ENCODE data around the gene ACTG1. TPM values are rescaled to one million over a fixed set of nuclear protein-coding genes. Genes with fewer than 3 reads are reported as not detected.
A peak's percentile ranks its signal among the peaks of the same experiment; 100 is the strongest.

Gene ACTG1
- total and polyA plus RNA-seq, 2 of the 13 experiments (the other 11 are each of a cell fraction or from before 2014, with no cell fraction given): 973 to 1,138 TPM

DNA sequence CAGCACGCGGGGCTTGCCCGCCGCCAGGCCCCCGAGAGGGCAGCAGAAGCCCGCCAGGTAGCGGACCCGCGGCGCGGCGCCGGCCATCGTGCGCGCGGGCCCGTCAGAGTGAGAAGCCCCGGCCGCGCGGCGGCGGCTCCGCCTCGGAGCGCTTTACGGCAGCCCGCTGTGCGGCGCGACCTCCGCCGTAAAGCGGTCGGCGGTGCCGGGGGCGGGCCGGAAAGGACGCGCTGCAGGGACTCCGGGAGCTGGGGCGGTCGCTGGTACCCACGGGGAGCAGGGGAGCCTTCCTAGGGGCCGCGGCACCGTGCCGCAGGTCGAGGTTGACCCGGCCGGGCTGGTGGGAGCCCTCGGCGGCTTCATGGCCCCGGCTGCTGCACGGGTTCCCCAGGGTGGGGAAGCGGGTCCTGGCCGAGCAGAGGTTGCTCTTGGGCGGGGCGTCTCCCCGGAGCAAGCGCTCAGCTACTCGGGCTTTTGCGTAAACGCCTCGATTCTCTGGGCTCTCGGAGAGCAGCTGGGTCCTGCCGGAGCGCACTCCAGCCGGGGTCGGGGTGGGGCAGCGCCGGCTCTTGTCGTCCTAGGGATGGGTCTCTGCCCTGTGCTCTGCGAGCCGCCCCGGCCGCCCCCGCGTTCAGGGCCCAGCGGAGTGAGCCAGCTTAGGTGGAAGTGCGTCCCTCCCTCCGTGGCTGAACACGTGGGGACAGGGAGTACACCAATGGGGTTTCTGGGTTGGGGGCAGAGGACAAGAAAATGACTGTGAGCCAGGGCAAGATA lies 39.8 kb upstream of the ACTG1 start, which contains the start of gene FAAP100 (continued):
- TF ChIP-seq ZSCAN31 (CRISPR knock-in tag; IDR thresholded peaks at IDR 0.05; ENCODE audit: low read depth): peak; percentile 83
- no peak for TF ChIP-seq ZNF205 (CRISPR knock-in tag; IDR thresholded peaks at IDR 0.05)
- TF ChIP-seq ZNF772 (CRISPR knock-in tag; IDR thresholded peaks at IDR 0.05): peak; percentile 67; the same call in 1 of the 2 replicates
- TF ChIP-seq ZBTB43 (CRISPR knock-in tag; conservative IDR thresholded peaks at IDR 0.05): peak; percentile 77; the same call in 1 of the 2 replicates
- peak; percentile 91 for TF ChIP-seq KDM5A (IDR thresholded peaks at IDR 0.05; ENCODE audit: borderline replicate concordance, low read length)
- 0 out of 2 replicates have a peak, but pooled peaks have one; percentile 29 for TF ChIP-seq PCBP1 (IDR thresholded peaks at IDR 0.05; ENCODE audit: borderline replicate concordance, low read depth, low read length)
- TF ChIP-seq GTF3A (CRISPR knock-in tag; conservative IDR thresholded peaks at IDR 0.05): no peak
- TF ChIP-seq KLF16 (CRISPR knock-in tag; IDR thresholded peaks at IDR 0.05): peak in 1 of 2 experiments; percentile 99; a peak in 2 of 4 replicates
- no peak; the same call in 1 of the 2 replicates for TF ChIP-seq ZSCAN29 (CRISPR knock-in tag; conservative IDR thresholded peaks at IDR 0.05)
- no peak for TF ChIP-seq ZNF710 (CRISPR knock-in tag; IDR thresholded peaks at IDR 0.05; ENCODE audit: borderline replicate concordance)
- no peak for TF ChIP-seq SIX1 (CRISPR knock-in tag; IDR thresholded peaks at IDR 0.05; ENCODE audit: borderline replicate concordance)
- TF ChIP-seq, protein P1, sequence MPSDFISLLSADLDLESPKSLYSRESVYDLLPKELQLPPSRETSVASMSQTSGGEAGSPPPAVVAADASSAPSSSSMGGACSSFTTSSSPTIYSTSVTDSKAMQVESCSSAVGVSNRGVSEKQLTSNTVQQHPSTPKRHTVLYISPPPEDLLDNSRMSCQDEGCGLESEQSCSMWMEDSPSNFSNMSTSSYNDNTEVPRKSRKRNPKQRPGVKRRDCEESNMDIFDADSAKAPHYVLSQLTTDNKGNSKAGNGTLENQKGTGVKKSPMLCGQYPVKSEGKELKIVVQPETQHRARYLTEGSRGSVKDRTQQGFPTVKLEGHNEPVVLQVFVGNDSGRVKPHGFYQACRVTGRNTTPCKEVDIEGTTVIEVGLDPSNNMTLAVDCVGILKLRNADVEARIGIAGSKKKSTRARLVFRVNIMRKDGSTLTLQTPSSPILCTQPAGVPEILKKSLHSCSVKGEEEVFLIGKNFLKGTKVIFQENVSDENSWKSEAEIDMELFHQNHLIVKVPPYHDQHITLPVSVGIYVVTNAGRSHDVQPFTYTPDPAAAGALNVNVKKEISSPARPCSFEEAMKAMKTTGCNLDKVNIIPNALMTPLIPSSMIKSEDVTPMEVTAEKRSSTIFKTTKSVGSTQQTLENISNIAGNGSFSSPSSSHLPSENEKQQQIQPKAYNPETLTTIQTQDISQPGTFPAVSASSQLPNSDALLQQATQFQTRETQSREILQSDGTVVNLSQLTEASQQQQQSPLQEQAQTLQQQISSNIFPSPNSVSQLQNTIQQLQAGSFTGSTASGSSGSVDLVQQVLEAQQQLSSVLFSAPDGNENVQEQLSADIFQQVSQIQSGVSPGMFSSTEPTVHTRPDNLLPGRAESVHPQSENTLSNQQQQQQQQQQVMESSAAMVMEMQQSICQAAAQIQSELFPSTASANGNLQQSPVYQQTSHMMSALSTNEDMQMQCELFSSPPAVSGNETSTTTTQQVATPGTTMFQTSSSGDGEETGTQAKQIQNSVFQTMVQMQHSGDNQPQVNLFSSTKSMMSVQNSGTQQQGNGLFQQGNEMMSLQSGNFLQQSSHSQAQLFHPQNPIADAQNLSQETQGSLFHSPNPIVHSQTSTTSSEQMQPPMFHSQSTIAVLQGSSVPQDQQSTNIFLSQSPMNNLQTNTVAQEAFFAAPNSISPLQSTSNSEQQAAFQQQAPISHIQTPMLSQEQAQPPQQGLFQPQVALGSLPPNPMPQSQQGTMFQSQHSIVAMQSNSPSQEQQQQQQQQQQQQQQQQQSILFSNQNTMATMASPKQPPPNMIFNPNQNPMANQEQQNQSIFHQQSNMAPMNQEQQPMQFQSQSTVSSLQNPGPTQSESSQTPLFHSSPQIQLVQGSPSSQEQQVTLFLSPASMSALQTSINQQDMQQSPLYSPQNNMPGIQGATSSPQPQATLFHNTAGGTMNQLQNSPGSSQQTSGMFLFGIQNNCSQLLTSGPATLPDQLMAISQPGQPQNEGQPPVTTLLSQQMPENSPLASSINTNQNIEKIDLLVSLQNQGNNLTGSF (CRISPR knock-in tag; IDR thresholded peaks at IDR 0.05): no peak
- peak; percentile 28 for TF ChIP-seq SKI (IDR thresholded peaks at IDR 0.05; ENCODE audit: partially characterized antibody)
- TF ChIP-seq, protein P2, sequence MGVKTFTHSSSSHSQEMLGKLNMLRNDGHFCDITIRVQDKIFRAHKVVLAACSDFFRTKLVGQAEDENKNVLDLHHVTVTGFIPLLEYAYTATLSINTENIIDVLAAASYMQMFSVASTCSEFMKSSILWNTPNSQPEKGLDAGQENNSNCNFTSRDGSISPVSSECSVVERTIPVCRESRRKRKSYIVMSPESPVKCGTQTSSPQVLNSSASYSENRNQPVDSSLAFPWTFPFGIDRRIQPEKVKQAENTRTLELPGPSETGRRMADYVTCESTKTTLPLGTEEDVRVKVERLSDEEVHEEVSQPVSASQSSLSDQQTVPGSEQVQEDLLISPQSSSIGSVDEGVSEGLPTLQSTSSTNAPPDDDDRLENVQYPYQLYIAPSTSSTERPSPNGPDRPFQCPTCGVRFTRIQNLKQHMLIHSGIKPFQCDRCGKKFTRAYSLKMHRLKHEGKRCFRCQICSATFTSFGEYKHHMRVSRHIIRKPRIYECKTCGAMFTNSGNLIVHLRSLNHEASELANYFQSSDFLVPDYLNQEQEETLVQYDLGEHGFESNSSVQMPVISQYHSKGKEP (CRISPR knock-in tag; IDR thresholded peaks at IDR 0.05): peak; percentile 60; the same call in 1 of the 2 replicates
- no peak for TF ChIP-seq SOX13 (IDR thresholded peaks at IDR 0.05)
- TF ChIP-seq SOX13 (CRISPR knock-in tag; conservative IDR thresholded peaks at IDR 0.05 in 1 of 2, IDR thresholded peaks at IDR 0.05 in 1 of 2): peak in 1 of 2 experiments; percentile 37; a peak in 1 of 4 replicates
- peak; percentile 86 for TF ChIP-seq YY1 (IDR thresholded peaks at IDR 0.05; ENCODE audit: insufficient read depth, insufficient replicate concordance, low read depth, low read length)
